Ovary (tissue), 9 donors: ENCODE results near the gene BACH1. TPM values are rescaled to one million over a fixed set of nuclear protein-coding genes. Genes with fewer than 3 reads are reported as not detected.

Source experiments
- DNase-seq, 5 donors: peaks; one replicate each; pipeline ENCODE4 v3.0.0-alpha.2; 2019 to 2020
- H3K27ac ChIP-seq, 2 donors: fragments of 200-600 bp; one replicate each; pipeline versions ENCODE4 v1.5.1 to v1.8.0; 2019 to 2022
- H3K27me3 ChIP-seq: fragments of 200-600 bp; one replicate; pipeline ENCODE4 v1.8.0; 2022
- H3K36me3 ChIP-seq: fragments of 200-600 bp; sonication (generic); one replicate; pipeline ENCODE4 v1.5.1; 2019
- H3K4me1 ChIP-seq: one replicate; pipeline ENCODE4 v1.8.1; 2013; ENCODE audit warnings: mild to moderate bottlenecking, moderate library complexity; ENCODE audit not compliant: insufficient read depth
- H3K4me3 ChIP-seq: fragments of 200-600 bp; sonication (generic); one replicate; pipeline ENCODE4 v1.5.1; 2017
- H3K9me3 ChIP-seq, 2 donors: fragments of 200-600 bp in 1 of 2; sonication (generic) in 1 of 2; one replicate each; pipeline versions ENCODE4 v1.5.1 to v1.8.1; 2013 to 2019; ENCODE audit warnings: mild to moderate bottlenecking in 1 of 2, moderate library complexity in 1 of 2
- CTCF ChIP-seq, 3 donors: fragments of 450-650 bp in 2 of 3; fragments of 200-600 bp in 1 of 3; IDR thresholded peaks; one replicate each; pipeline versions ENCODE4 v1.5.1 to v1.8.0; 2016 to 2022; ENCODE audit warnings: antibody characterized with exemption in 3 of 3, mild to moderate bottlenecking in 1 of 3
- EP300 ChIP-seq: sonication (generic); formaldehyde crosslinking; IDR thresholded peaks from one replicate; pipeline ENCODE4 v1.6.1; 2017; ENCODE audit warnings: antibody characterized with exemption
- POLR2A ChIP-seq: fragments of 450-650 bp; IDR thresholded peaks from one replicate; pipeline ENCODE4 v1.6.1; 2017; ENCODE audit warnings: antibody characterized with exemption, mild to moderate bottlenecking, moderate library complexity
- WGBS, 3 donors: extraction: QIAGEN DNeasy Blood & Tissue Kit in 1 of 3; methylation state at CpG; one replicate each; pipeline versions ENCODE4 v1.1.5 to v1.1.7; 2013 to 2017; 5-methylcytosine and 5-hydroxymethylcytosine counted together
- intact Hi-C, 4 donors: fragments of 100-400 bp; cut with DNase I; formaldehyde crosslinking; loops; one replicate each; pipeline versions ENCODE4 v1.11.0 to v1.15.1; 2022 to 2023
- polyA plus RNA-seq, 2 donors: library from polyadenylated mRNA; stranded (reverse); fragments of 200-250 nt in 1 of 2; fragments of 350-450 nt in 1 of 2; fragmentation: Illumina TruSeq in 1 of 2; extraction: RNeasy Lipid Tissue Mini Kit (QIAGEN cat#74804) in 1 of 2; gene quantifications; one replicate each; pipeline ENCODE4 v1.2.3, GENCODE V29; 2013 to 2014
- total RNA-seq, 7 donors: library from RNA; depleted of rRNA in 2 of 7; stranded (reverse); fragments of >200 nt in 2 of 7; fragmentation: NEBNext Ultra II Directional in 3 of 7; extraction: Animal tissue kit (Norgen Biotek cat#: 25700) in 3 of 7; gene quantifications; one replicate each; pipeline versions ENCODE4 v1.1.0 to v1.2.4, GENCODE V29; 2016 to 2023
- donor health status: DM: no; HTN: no; CAD: no; lungs with moderate emphysema.
- donor health status: DM: no; HTN: no; CAD: no.
- donor health status: Bipolar disorder and iron deficiency.
- donor health status: DM: yes; HTN: yes; CAD: no.
- donor health status: DM: no; HTN: no; CAD: no.
- donor health status: DM: yes; HTN: yes; CAD: no.

BACH1 gene
- total and polyA plus RNA-seq, 9 donors: 11.4 to 77.0 (median 52.3) TPM

GRCh38 chr21:29323189-29323588 lies 24.5 kb downstream of the BACH1 start:
- DNase-seq: no peak
- TF ChIP-seq CTCF (IDR thresholded peaks at IDR 0.05): no peak
- TF ChIP-seq POLR2A: no peak
- no peak for TF ChIP-seq EP300
- Histone ChIP-seq H3K4me3 (no peak overlapping the region), H3K36me3 (no peaks in the 10 kb centered on the region), H3K27ac (no peak overlapping the region), H3K9me3 (no peaks in the 10 kb centered on the region), H3K4me1 (peaks cover 9% of the 10 kb centered on the region), H3K27me3 (no peaks in the 10 kb centered on the region)
- 92 to 98% (median 96%) methylated on average over 6 of the region's 6 CpGs for WGBS, 3 donors
- intact Hi-C loops: no loop called here

- TF ChIP-seq CTCF (IDR thresholded peaks at IDR 0.05): no peak
- no peak for TF ChIP-seq EP300
- TF ChIP-seq POLR2A: no peak
- intact Hi-C loops: no loop called here
- Histone ChIP-seq H3K27me3 (no peaks in the 10 kb centered on the region), H3K27ac (no peak overlapping the region), H3K4me3 (no peak overlapping the region), H3K4me1 (no peaks in the 10 kb centered on the region), H3K9me3 (no peaks in the 10 kb centered on the region), H3K36me3 (no peaks in the 10 kb centered on the region)
- no peak for DNase-seq
- WGBS, 3 donors: 93 to 95% (median 94%) methylated on average over 10 of the region's 10 CpGs
These were observed 28.3 kb downstream of the BACH1 start for GRCh38 chr21:29326914-29327554.

- no peak for DNase-seq
- 22 to 49% (median 31%) methylated on average over 5 of the region's 5 CpGs for WGBS, 3 donors
- Histone ChIP-seq H3K9me3 (no peaks in the 10 kb centered on the region), H3K27ac (no peak overlapping the region), H3K27me3 (no peaks in the 10 kb centered on the region), H3K4me1 (peaks cover 1% of the 10 kb centered on the region), H3K4me3 (no peak overlapping the region), H3K36me3 (no peaks in the 10 kb centered on the region)
- TF ChIP-seq POLR2A: no peak
- no peak for TF ChIP-seq EP300
- TF ChIP-seq CTCF (IDR thresholded peaks at IDR 0.05): no peak
- intact Hi-C loops: no loop called here
These were observed 30.7 kb downstream of the BACH1 start for GRCh38 chr21:29329406-29329805.

- H3K27ac ChIP-seq: no peak overlapping the region
These were observed 32.1 kb downstream of the BACH1 start for GRCh38 chr21:29330797-29331196.

More at GRCh38 chr21:29330797-29331196, 32.1 kb downstream of the BACH1 start:
- 33 to 69% (median 53%) methylated on average over 1 of the region's 1 CpG for WGBS, 3 donors
- no peak for DNase-seq
- intact Hi-C loops: no loop called here
- H3K9me3 ChIP-seq: no peaks in the 10 kb centered on the region
- H3K27me3 ChIP-seq: no peaks in the 10 kb centered on the region
- peaks cover 1% of the 10 kb centered on the region for H3K4me1 ChIP-seq
- H3K36me3 ChIP-seq: no peaks in the 10 kb centered on the region
- TF ChIP-seq POLR2A (no peak), EP300 (no peak), CTCF (IDR thresholded peaks at IDR 0.05) (no peak)
- no peak overlapping the region for H3K4me3 ChIP-seq
